Keratinocyte (primary cell): ENCODE measurements around the gene NAB1. TPM values are rescaled to one million over a fixed set of nuclear protein-coding genes. Genes with fewer than 3 reads are reported as not detected.
"Not testable (repeated sequence)": the region's sequence is repeated elsewhere in the genome, so short reads cannot be mapped to it uniquely, and the experiment has no call there.

ENCODE experiments used
- DNase-seq: peaks from one replicate; pipeline ENCODE4 v3.0.0-alpha.2; 2011; ENCODE audit warnings: low read depth, missing footprints, low spot score
- FAIRE-seq: peaks from 2 replicates; lab custom pipeline; 2011; peaks lifted over from hg19 to GRCh38; lab: Jason Lieb, UNC
- H2AFZ ChIP-seq: 2 replicates; pipeline ENCODE4 v1.6.0; 2012; ENCODE audit warnings: low read length, control low read depth, inconsistent platforms; ENCODE audit not compliant: control insufficient read depth
- H3K27ac ChIP-seq: 2 replicates; pipeline ENCODE4 v1.5.1; 2011; ENCODE audit warnings: low read length; ENCODE audit not compliant: control insufficient read depth, insufficient read depth
- H3K27me3 ChIP-seq: 3 replicates; pipeline ENCODE4 v1.6.0; 2011; ENCODE audit warnings: low read length; ENCODE audit not compliant: control insufficient read depth, insufficient read depth; ENCODE audit errors: extremely low read depth
- H3K36me3 ChIP-seq, 2 experiments: 2 replicates in 1 of 2; 3 replicates in 1 of 2; pipeline ENCODE4 v1.5.1; 2011; ENCODE audit warnings: low read length in 2 of 2, mild to moderate bottlenecking in 1 of 2; ENCODE audit not compliant: control insufficient read depth in 2 of 2, insufficient read depth in 2 of 2; ENCODE audit errors: extremely low read depth in 1 of 2
- H3K4me1 ChIP-seq: 3 replicates; pipeline ENCODE4 v1.5.1; 2011; ENCODE audit warnings: low read length; ENCODE audit not compliant: control insufficient read depth, insufficient read depth; ENCODE audit errors: extremely low read depth
- H3K4me2 ChIP-seq: 3 replicates; pipeline ENCODE4 v1.6.0; 2011; ENCODE audit warnings: low read depth, low read length; ENCODE audit not compliant: control insufficient read depth, insufficient read depth; ENCODE audit errors: extremely low read depth
- H3K4me3 ChIP-seq, 3 experiments: fragments of 200-600 bp in 1 of 3; sonication (generic) in 1 of 3; 2 replicates in 2 of 3; 3 replicates in 1 of 3; pipeline ENCODE4 v1.5.1; 2011 to 2016; ENCODE audit warnings: low read length in 3 of 3, mild to moderate bottlenecking in 3 of 3, control low read depth in 2 of 3, inconsistent platforms in 1 of 3, low read depth in 1 of 3, mixed read lengths in 1 of 3, mixed run types in 1 of 3, moderate library complexity in 1 of 3; ENCODE audit not compliant: control insufficient read depth in 2 of 3, insufficient read depth in 2 of 3; ENCODE audit errors: extremely low read depth in 1 of 3
- H3K79me2 ChIP-seq: 2 replicates; pipeline ENCODE4 v1.6.0; 2012; ENCODE audit warnings: low read length; ENCODE audit not compliant: control insufficient read depth, insufficient read depth
- H3K9ac ChIP-seq: 3 replicates; pipeline ENCODE4 v1.6.0; 2011; ENCODE audit warnings: low read length; ENCODE audit not compliant: control insufficient read depth, insufficient read depth; ENCODE audit errors: extremely low read depth
- H3K9me1 ChIP-seq: 3 replicates; pipeline ENCODE4 v1.6.0; 2011; ENCODE audit warnings: low read length; ENCODE audit not compliant: control insufficient read depth, insufficient read depth; ENCODE audit errors: extremely low read depth
- H3K9me3 ChIP-seq: 2 replicates; pipeline ENCODE4 v1.5.1; 2012; ENCODE audit warnings: low read depth, low read length; ENCODE audit not compliant: control insufficient read depth
- H4K20me1 ChIP-seq: 3 replicates; pipeline ENCODE4 v1.6.0; 2011; ENCODE audit warnings: low read length; ENCODE audit not compliant: control insufficient read depth, insufficient read depth; ENCODE audit errors: extremely low read depth
- EZH2 ChIP-seq: IDR thresholded peaks from one replicate; pipeline ENCODE4 v1.6.1; 2012; ENCODE audit warnings: inconsistent platforms, mild to moderate bottlenecking, low read length, moderate library complexity
- dilution Hi-C: fragments of 300-500 bp; cut with MboI; formaldehyde crosslinking; loops from one replicate; pipeline ENCODE4 v1.7.0; 2020; ENCODE audit warnings: low sequenced_read_pairs; ENCODE audit not compliant: extremely low pct_ligation_motif_present
- polyA plus RNA-seq, 5 experiments: library from polyadenylated mRNA; depleted of rRNA in 3 of 5; stranded (reverse) in 3 of 5; stranded (forward) in 1 of 5; unstranded in 1 of 5; fragments of >200 nt; gene quantifications; 1 replicate in 1 of 5; 2 replicates in 3 of 5; 3 replicates in 1 of 5; pipeline versions ENCODE4 v1.2.1 to v1.2.3, GENCODE V29; 2011 to 2012; ENCODE audit warnings: missing spikeins in 2 of 5, low read depth in 1 of 5, low replicate concordance in 1 of 5
- TF ChIP-seq, protein P1 (sequence below), 3 experiments: IDR thresholded peaks in 1 of 3; conservative IDR thresholded peaks in 1 of 3; optimal IDR thresholded peaks in 1 of 3; 2 replicates in 2 of 3; 3 replicates in 1 of 3; pipeline versions ENCODE3 to v1.5.1; 2011; ENCODE audit warnings: low read length in 3 of 3, mild to moderate bottlenecking in 3 of 3, moderate library complexity in 2 of 3, control low read depth in 1 of 3, inconsistent platforms in 1 of 3; ENCODE audit not compliant: insufficient read depth in 2 of 3; ENCODE audit errors: extremely low read depth in 1 of 3

NAB1 gene
- polyA plus RNA-seq, 1 donor (not counting 4 experiments of a cell fraction or from before 2014, with no cell fraction given): 24.3 TPM

GRCh38 chr2:190607014-190607597, 41.8 kb upstream of the NAB1 start:
- H3K9me3 ChIP-seq: no peaks in the 10 kb centered on the region
- H4K20me1 ChIP-seq: no peaks in the 10 kb centered on the region
- H3K36me3 ChIP-seq: no peaks in the 10 kb centered on the region
- FAIRE-seq (no peak), DNase-seq (no peak)
- H3K4me3 ChIP-seq: no peak overlapping the region
- no peak for TF ChIP-seq EZH2
- TF ChIP-seq, protein P1, sequence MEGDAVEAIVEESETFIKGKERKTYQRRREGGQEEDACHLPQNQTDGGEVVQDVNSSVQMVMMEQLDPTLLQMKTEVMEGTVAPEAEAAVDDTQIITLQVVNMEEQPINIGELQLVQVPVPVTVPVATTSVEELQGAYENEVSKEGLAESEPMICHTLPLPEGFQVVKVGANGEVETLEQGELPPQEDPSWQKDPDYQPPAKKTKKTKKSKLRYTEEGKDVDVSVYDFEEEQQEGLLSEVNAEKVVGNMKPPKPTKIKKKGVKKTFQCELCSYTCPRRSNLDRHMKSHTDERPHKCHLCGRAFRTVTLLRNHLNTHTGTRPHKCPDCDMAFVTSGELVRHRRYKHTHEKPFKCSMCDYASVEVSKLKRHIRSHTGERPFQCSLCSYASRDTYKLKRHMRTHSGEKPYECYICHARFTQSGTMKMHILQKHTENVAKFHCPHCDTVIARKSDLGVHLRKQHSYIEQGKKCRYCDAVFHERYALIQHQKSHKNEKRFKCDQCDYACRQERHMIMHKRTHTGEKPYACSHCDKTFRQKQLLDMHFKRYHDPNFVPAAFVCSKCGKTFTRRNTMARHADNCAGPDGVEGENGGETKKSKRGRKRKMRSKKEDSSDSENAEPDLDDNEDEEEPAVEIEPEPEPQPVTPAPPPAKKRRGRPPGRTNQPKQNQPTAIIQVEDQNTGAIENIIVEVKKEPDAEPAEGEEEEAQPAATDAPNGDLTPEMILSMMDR (optimal IDR thresholded peaks at IDR 0.05 in 1 of 3, IDR thresholded peaks at IDR 0.05 in 1 of 3, conservative IDR thresholded peaks at IDR 0.05 in 1 of 3; ENCODE audit: extremely low read depth in 1 of 3, insufficient read depth in 2 of 3, low read length in 3 of 3): no peak
- H3K4me2 ChIP-seq: peak overlapping the region; percentile 22
- H3K9me1 ChIP-seq: no peaks in the 10 kb centered on the region
- no peak overlapping the region for H2AFZ ChIP-seq
- dilution Hi-C loops: no loop called here
- peaks cover 8% of the 10 kb centered on the region for H3K4me1 ChIP-seq
- H3K27ac ChIP-seq: peak overlapping the region; percentile 36
- no peak overlapping the region for H3K9ac ChIP-seq
- no peaks in the 10 kb centered on the region for H3K27me3 ChIP-seq
- no peaks in the 10 kb centered on the region for H3K79me2 ChIP-seq

- peak overlapping the region; percentile 22 for H3K4me2 ChIP-seq
- H3K27ac ChIP-seq: peak overlapping the region; percentile 36
- FAIRE-seq: no peak
Observed at GRCh38 chr2:190607657-190608357, 41.1 kb upstream of the NAB1 start.

GRCh38 chr2:190608863-190609262, 40.0 kb upstream of the NAB1 start:
- H3K9me3 ChIP-seq, FAIRE-seq, DNase-seq, H3K27me3 ChIP-seq, H3K4me1 ChIP-seq, H3K27ac ChIP-seq, H3K9ac ChIP-seq, H3K4me2 ChIP-seq, H3K36me3 ChIP-seq, H4K20me1 ChIP-seq, H3K9me1 ChIP-seq, H3K4me3 ChIP-seq, H2AFZ ChIP-seq, dilution Hi-C loops, H3K79me2 ChIP-seq: not testable (repeated sequence)

More at GRCh38 chr2:190607657-190608357, 41.1 kb upstream of the NAB1 start:
- Histone ChIP-seq H3K9me1 (no peaks in the 10 kb centered on the region), H3K36me3 (no peaks in the 10 kb centered on the region), H3K4me1 (peaks cover 8% of the 10 kb centered on the region), H3K9ac (no peak overlapping the region), H3K27me3 (no peaks in the 10 kb centered on the region), H2AFZ (peak overlapping the region; percentile 13), H4K20me1 (no peaks in the 10 kb centered on the region), H3K9me3 (no peaks in the 10 kb centered on the region), H3K4me3 (no peak overlapping the region), H3K79me2 (no peaks in the 10 kb centered on the region)
- no peak for TF ChIP-seq EZH2
- TF ChIP-seq, protein P1 (optimal IDR thresholded peaks at IDR 0.05 in 1 of 3, IDR thresholded peaks at IDR 0.05 in 1 of 3, conservative IDR thresholded peaks at IDR 0.05 in 1 of 3; ENCODE audit: extremely low read depth in 1 of 3, insufficient read depth in 2 of 3, low read length in 3 of 3): no peak
- dilution Hi-C loops: no loop called here
- no peak for DNase-seq
